Measurements from ENCODE around the gene SLC12A7. TPM values are rescaled to one million over a fixed set of nuclear protein-coding genes. Genes with fewer than 3 reads are reported as not detected.

SLC12A7 gene
- total RNA-seq, 1 experiment from 2014 or later, result 30.8 TPM

DNA sequence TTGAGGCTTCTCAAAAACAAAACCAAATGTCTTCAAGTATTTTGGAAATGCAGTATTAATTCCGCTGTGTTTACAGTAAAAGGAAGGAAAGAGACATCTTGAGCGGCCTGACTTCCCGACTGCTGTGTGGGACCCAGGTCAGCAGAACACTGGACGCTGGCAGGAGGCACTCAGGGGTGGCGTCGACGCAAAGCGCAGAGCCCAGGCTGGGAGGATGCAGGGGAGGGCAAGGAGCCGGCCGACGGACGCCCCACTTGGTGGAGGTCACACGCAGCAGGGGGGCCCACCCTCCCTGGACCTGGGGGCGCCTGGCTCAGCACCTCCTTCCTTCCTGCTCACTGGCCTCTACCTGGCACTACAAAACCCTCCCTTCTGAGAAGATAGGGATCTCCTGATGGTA is 19.7 kb downstream of the SLC12A7 start:
- H2BK15ac ChIP-seq (ENCODE audit: low read depth, low read length), result no peak overlapping the region
- H3K4me2 ChIP-seq (ENCODE audit: insufficient read depth, insufficient read length, low read length), result no peak overlapping the region
- no peak overlapping the region for H4K8ac ChIP-seq (replicated peaks; ENCODE audit: insufficient read length, low read depth, low read length)
- no peak overlapping the region for H3T11ph ChIP-seq (ENCODE audit: low read length)
- no peak overlapping the region for H3K23ac ChIP-seq (ENCODE audit: insufficient read length, low read depth, low read length)
- no peak overlapping the region for H3K4me3 Mint-ChIP-seq
- no peak overlapping the region for H3K18ac ChIP-seq (ENCODE audit: insufficient read length, low read depth, low read length)
- no peaks in the 10 kb centered on the region for H3K27me3 Mint-ChIP-seq (ENCODE audit: low read depth)
- H2BK5ac ChIP-seq (ENCODE audit: insufficient read length, low read length), result no peak overlapping the region
- no peak overlapping the region for H3K27ac ChIP-seq (ENCODE audit: insufficient read length, low read depth, low read length)
- H4K20me1 ChIP-seq (ENCODE audit: control insufficient read depth, insufficient read depth, insufficient read length), result no peaks in the 10 kb centered on the region
- TF ChIP-seq, protein P1, sequence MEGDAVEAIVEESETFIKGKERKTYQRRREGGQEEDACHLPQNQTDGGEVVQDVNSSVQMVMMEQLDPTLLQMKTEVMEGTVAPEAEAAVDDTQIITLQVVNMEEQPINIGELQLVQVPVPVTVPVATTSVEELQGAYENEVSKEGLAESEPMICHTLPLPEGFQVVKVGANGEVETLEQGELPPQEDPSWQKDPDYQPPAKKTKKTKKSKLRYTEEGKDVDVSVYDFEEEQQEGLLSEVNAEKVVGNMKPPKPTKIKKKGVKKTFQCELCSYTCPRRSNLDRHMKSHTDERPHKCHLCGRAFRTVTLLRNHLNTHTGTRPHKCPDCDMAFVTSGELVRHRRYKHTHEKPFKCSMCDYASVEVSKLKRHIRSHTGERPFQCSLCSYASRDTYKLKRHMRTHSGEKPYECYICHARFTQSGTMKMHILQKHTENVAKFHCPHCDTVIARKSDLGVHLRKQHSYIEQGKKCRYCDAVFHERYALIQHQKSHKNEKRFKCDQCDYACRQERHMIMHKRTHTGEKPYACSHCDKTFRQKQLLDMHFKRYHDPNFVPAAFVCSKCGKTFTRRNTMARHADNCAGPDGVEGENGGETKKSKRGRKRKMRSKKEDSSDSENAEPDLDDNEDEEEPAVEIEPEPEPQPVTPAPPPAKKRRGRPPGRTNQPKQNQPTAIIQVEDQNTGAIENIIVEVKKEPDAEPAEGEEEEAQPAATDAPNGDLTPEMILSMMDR (conservative IDR thresholded peaks at IDR 0.05), result no peak
- H3K9me3 ChIP-seq (ENCODE audit: control insufficient read depth, low read depth, low read length), result no peaks in the 10 kb centered on the region
- no peak overlapping the region for H3K56ac ChIP-seq (ENCODE audit: insufficient read length, low read depth, low read length)
- H3K27me3 ChIP-seq (ENCODE audit: insufficient read depth, low read length), result no peaks in the 10 kb centered on the region
- no peak overlapping the region for H2BK20ac ChIP-seq (ENCODE audit: low read depth, low read length, poor library complexity, severe bottlenecking)
- peaks cover 8 to 25% of the 10 kb centered on the region in 2 experiments for H3K4me1 Mint-ChIP-seq
- WGBS (ENCODE audit: extremely low coverage, insufficient read length, low lambda C conversion rate), result no CpG with 5 or more reads among the region's 14 CpGs
- peak overlapping the region in 1 of 3 experiments; percentile 68; a peak in 1 of 7 replicates for H3K27ac Mint-ChIP-seq
- no peaks in the 10 kb centered on the region for H3K9me3 Mint-ChIP-seq
- no peak overlapping the region for H2AK5ac ChIP-seq (ENCODE audit: insufficient read length, low read length)
- no peaks in the 10 kb centered on the region; the same call in 1 of the 2 replicates for H3K4me1 ChIP-seq (ENCODE audit: insufficient read depth, low read length)
- H2AFZ ChIP-seq (ENCODE audit: low read length), result no peak overlapping the region
- no peak overlapping the region for H3K14ac ChIP-seq (ENCODE audit: insufficient read depth, low read length)
- H2BK12ac ChIP-seq (ENCODE audit: insufficient read length, low read depth, low read length), result no peak overlapping the region
- no peaks in the 10 kb centered on the region for H3K23me2 ChIP-seq (ENCODE audit: insufficient read length, low read depth, low read length, poor library complexity, severe bottlenecking)
- no peak overlapping the region for H3K9ac ChIP-seq (ENCODE audit: extremely low read depth, insufficient read length, low read length)
- H2BK120ac ChIP-seq (ENCODE audit: low read depth, low read length, poor library complexity, severe bottlenecking), result no peak overlapping the region
- H3K79me1 ChIP-seq (ENCODE audit: insufficient read depth, low read depth, low read length, poor library complexity, severe bottlenecking), result no peaks in the 10 kb centered on the region
- no peak overlapping the region for H3K4ac ChIP-seq (ENCODE audit: low read depth, low read length)
- H4K5ac ChIP-seq (ENCODE audit: insufficient read length, low read depth, low read length), result no peak overlapping the region
- H4K91ac ChIP-seq (ENCODE audit: insufficient read length, low read depth, low read length), result no peak overlapping the region
- DNase-seq, result no peak
- H3K36me3 Mint-ChIP-seq (ENCODE audit: insufficient read depth in 1 of 3, low read depth in 3 of 3), result peaks cover 10 to 34% (median 25%) of the 10 kb centered on the region in 3 experiments
- no peaks in the 10 kb centered on the region for H3K79me2 ChIP-seq (ENCODE audit: insufficient read depth, low read length)

Measured in H9 (cell line).